Smooth muscle cell (in vitro differentiated cells): ENCODE measurements around the gene THOC2. TPM values are rescaled to one million over a fixed set of nuclear protein-coding genes. Genes with fewer than 3 reads are reported as not detected.
"Not testable (repeated sequence)": the region's sequence is repeated elsewhere in the genome, so short reads cannot be mapped to it uniquely, and the experiment has no call there.

Source experiments
- DNase-seq: peaks from one replicate; lab custom pipeline; 2025; ENCODE audit not compliant: unreplicated experiment; lab: John Stamatoyannopoulos, UW
- H2AFZ ChIP-seq: fragments of 200-600 bp; sonication (generic); 2 replicates; pipeline ENCODE4 v1.6.0; 2016; ENCODE audit warnings: antibody characterized with exemption, low read depth, mild to moderate bottlenecking
- H3F3A ChIP-seq: fragments of 200-600 bp; sonication (generic); 2 replicates; pipeline ENCODE4 v1.6.0; 2017; ENCODE audit warnings: antibody characterized with exemption, low read depth
- H3K27ac ChIP-seq: fragments of 200-600 bp; sonication (generic); 2 replicates; pipeline ENCODE4 v1.5.1; 2016; ENCODE audit warnings: low read depth, mild to moderate bottlenecking
- H3K27me3 ChIP-seq: fragments of 200-600 bp; sonication (generic); 2 replicates; pipeline ENCODE4 v1.6.1; 2016; ENCODE audit warnings: low read depth, mild to moderate bottlenecking
- H3K36me3 ChIP-seq: fragments of 200-600 bp; sonication (generic); 2 replicates; pipeline ENCODE4 v1.5.1; 2016; ENCODE audit warnings: low read depth
- H3K4me1 ChIP-seq: fragments of 200-600 bp; sonication (generic); 2 replicates; pipeline ENCODE4 v1.5.1; 2016; ENCODE audit warnings: low read depth
- H3K4me2 ChIP-seq: fragments of 200-600 bp; sonication (generic); 2 replicates; pipeline ENCODE4 v1.6.0; 2016; ENCODE audit warnings: mild to moderate bottlenecking
- H3K4me3 ChIP-seq: fragments of 200-600 bp; sonication (generic); 2 replicates; pipeline ENCODE4 v1.5.1; 2016; ENCODE audit warnings: mild to moderate bottlenecking
- H3K79me2 ChIP-seq: fragments of 200-600 bp; sonication (generic); 2 replicates; pipeline ENCODE4 v1.6.0; 2016; ENCODE audit warnings: low read depth, mild to moderate bottlenecking
- H3K9ac ChIP-seq: fragments of 200-600 bp; sonication (generic); 2 replicates; pipeline ENCODE4 v1.6.0; 2016; ENCODE audit warnings: low read depth
- H3K9me3 ChIP-seq: fragments of 200-600 bp; sonication (generic); replicated peaks from 2 replicates; pipeline ENCODE4 v1.5.1; 2016; ENCODE audit warnings: low read depth
- H4K20me1 ChIP-seq: fragments of 200-600 bp; sonication (generic); 2 replicates; pipeline ENCODE4 v1.6.0; 2016; ENCODE audit warnings: low read depth
- CTCF ChIP-seq: fragments of 200-600 bp; sonication (generic); IDR thresholded peaks from 2 replicates; pipeline ENCODE4 v1.5.1; 2017; ENCODE audit warnings: borderline replicate concordance, mild to moderate bottlenecking, antibody characterized with exemption; ENCODE audit not compliant: insufficient read depth, poor library complexity, severe bottlenecking
- WGBS: methylation state at CpG from one replicate; pipeline ENCODE4 v1.1.7; 2016; ENCODE audit warnings: low lambda C conversion rate; 5-methylcytosine and 5-hydroxymethylcytosine counted together
- polyA plus RNA-seq: library from polyadenylated mRNA; unstranded; fragments of >200 nt; fragmentation: Nextera tagmentation; extraction: Ambion mirVana; gene quantifications from 2 replicates; pipeline ENCODE4 v1.2.1, GENCODE V29; 2016
- total RNA-seq: library from RNA; depleted of rRNA; stranded (reverse); fragments of >200 nt; gene quantifications from 2 replicates; pipeline ENCODE4 v1.2.3, GENCODE V29; 2014

THOC2 gene
- total and polyA plus RNA-seq, 2 experiments from 2014 or later, result 56.8 to 115 TPM

DNA sequence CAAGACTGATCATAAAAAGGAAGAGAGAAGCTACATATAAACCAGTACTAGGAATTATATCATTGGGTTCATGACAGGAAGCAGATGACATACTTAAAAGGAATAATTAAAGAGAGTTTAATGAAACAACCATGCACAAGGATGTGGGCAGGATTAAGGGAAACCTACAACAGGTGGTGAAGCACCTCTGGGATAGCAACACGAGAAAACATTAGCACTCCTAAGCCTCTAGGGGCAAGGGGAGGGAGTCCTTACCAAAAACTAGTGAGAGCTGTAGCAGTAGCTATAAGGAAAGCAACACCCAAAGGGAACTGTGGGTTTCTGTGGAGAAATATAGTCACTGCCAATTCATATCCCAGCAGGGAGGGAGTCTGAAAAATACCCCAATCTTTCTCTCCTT lies 7.2 kb upstream of the THOC2 start:
- no peak for TF ChIP-seq CTCF
- Histone ChIP-seq H3K4me1 (no peaks in the 10 kb centered on the region), H3K27me3 (no peaks in the 10 kb centered on the region), H3K9ac (no peak overlapping the region), H3K27ac (no peak overlapping the region), H2AFZ (no peak overlapping the region), H3K4me3 (no peak overlapping the region), H3K36me3 (no peaks in the 10 kb centered on the region), H3K79me2 (no peaks in the 10 kb centered on the region), H3F3A (no peaks in the 10 kb centered on the region), H4K20me1 (no peaks in the 10 kb centered on the region), H3K9me3 (no peaks in the 10 kb centered on the region), H3K4me2 (no peak overlapping the region)
- WGBS, result 48% methylated on average over 1 of the region's 1 CpG
- no peak for DNase-seq

DNA sequence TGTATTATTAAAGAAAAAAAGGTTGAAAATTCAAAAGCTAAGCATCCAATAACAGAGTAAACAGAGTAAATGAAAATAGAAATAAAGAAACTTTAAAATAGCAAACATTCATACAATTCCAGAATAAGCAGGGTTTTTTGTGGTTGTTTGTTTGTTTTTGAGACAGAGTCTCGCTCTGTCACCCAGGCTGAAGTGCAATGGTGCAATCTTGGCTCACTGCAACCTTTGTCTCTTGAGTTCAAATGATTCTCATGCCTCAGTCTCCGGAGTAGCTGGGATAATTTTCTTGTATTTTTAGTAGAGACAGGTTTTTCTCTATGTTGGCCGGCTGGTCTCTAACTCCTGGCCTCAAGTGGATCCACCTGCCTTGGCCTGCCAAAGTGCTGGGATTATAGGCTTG lies 6.6 kb upstream of the THOC2 start:
- H3K9me3 ChIP-seq, result no peaks in the 10 kb centered on the region
- H3K4me2 ChIP-seq, result no peak overlapping the region
- no peaks in the 10 kb centered on the region for H3K36me3 ChIP-seq
- no peaks in the 10 kb centered on the region for H3K27me3 ChIP-seq
- H3K27ac ChIP-seq, result no peak overlapping the region
- no peaks in the 10 kb centered on the region for H4K20me1 ChIP-seq
- WGBS, result 73% methylated on average over 3 of the region's 3 CpGs
- no peak overlapping the region for H3K4me3 ChIP-seq
- H2AFZ ChIP-seq, result no peak overlapping the region
- H3F3A ChIP-seq, result no peaks in the 10 kb centered on the region
- no peak for TF ChIP-seq CTCF
- no peak overlapping the region for H3K9ac ChIP-seq
- DNase-seq, result no peak
- no peaks in the 10 kb centered on the region for H3K4me1 ChIP-seq
- no peaks in the 10 kb centered on the region for H3K79me2 ChIP-seq

DNA sequence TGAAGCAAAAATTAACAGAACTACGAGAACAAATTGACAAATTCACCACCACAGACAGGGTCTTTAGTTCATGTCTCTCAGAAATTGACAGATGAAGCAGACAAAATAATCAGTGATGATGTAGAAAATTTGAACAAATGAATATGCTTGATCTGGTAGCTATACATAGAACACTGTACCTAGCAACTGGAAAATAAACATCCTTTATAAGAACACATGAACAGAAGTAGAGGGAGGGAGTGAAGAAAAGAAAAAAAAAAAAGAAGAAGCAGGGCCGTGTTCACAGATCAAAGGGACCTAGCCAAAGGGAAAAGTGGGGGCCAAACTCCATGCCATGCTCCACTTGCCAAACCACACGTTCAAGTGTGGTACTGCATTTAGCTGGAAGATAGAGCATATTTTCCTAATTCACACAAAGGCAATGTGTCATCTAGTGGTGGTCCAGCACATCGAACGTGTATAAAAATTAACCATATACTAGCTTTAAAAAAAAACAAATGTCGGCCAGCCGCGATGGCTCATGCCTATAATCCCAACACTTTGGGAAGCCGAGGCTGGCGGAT lies 5.6 kb upstream of the THOC2 start:
- TF ChIP-seq CTCF, result no peak

GRCh38 chrX:123736333-123736921 lies 3.6 kb upstream of the THOC2 start:
- no peaks in the 10 kb centered on the region for H3F3A ChIP-seq
- no peak overlapping the region for H3K4me3 ChIP-seq
- no peak overlapping the region for H3K4me2 ChIP-seq
- TF ChIP-seq CTCF, result no peak
- H3K9me3 ChIP-seq, result no peaks in the 10 kb centered on the region
- H4K20me1 ChIP-seq, result peaks cover 5% of the 10 kb centered on the region
- peak overlapping the region; percentile 29 for H3K9ac ChIP-seq
- DNase-seq, result no peak
- 12% methylated on average over 2 of the region's 2 CpGs for WGBS
- H3K79me2 ChIP-seq, result peaks cover 3% of the 10 kb centered on the region
- H3K4me1 ChIP-seq, result no peaks in the 10 kb centered on the region
- H3K27me3 ChIP-seq, result no peaks in the 10 kb centered on the region
- no peak overlapping the region for H2AFZ ChIP-seq
- peak overlapping the region; percentile 86 for H3K27ac ChIP-seq
- H3K36me3 ChIP-seq, result no peaks in the 10 kb centered on the region

More for the DNA sequence above, 5.6 kb upstream of the THOC2 start:
- no peaks in the 10 kb centered on the region for H4K20me1 ChIP-seq
- H3F3A ChIP-seq, result no peaks in the 10 kb centered on the region
- WGBS, result 86% methylated on average over 10 of the region's 10 CpGs
- no peak overlapping the region for H3K27ac ChIP-seq
- no peaks in the 10 kb centered on the region for H3K36me3 ChIP-seq
- no peaks in the 10 kb centered on the region for H3K4me1 ChIP-seq
- no peak for DNase-seq
- no peaks in the 10 kb centered on the region for H3K27me3 ChIP-seq
- no peak overlapping the region for H2AFZ ChIP-seq
- no peaks in the 10 kb centered on the region for H3K79me2 ChIP-seq
- no peaks in the 10 kb centered on the region for H3K9me3 ChIP-seq
- H3K4me2 ChIP-seq, result no peak overlapping the region
- H3K9ac ChIP-seq, result no peak overlapping the region
- H3K4me3 ChIP-seq, result no peak overlapping the region

DNA sequence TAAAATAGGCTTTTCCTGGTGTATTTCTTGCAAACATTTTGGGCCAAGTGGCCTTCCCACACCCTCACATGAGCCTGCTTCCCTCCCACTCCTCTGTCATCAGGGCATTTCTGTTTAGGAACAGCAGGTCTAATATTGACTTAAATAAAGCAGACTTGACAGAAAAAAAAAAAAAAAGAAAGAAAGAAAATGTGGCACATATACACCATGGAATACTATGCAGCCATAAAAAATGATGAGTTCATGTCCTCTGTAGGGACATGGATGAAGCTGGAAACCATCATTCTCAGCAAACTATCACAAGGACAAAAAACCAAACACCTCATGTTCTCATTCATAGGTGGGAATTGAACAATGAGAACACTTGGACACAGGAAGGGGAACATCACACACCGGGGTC lies 2.3 kb upstream of the THOC2 start:
- H3K9me3 ChIP-seq, H3F3A ChIP-seq, H3K27ac ChIP-seq, H3K4me1 ChIP-seq, DNase-seq, H3K36me3 ChIP-seq, H3K27me3 ChIP-seq, H3K4me2 ChIP-seq, H3K4me3 ChIP-seq, H3K9ac ChIP-seq, H2AFZ ChIP-seq: not testable (repeated sequence)
- Histone ChIP-seq H4K20me1 (peaks cover 18% of the 10 kb centered on the region), H3K79me2 (peaks cover 16% of the 10 kb centered on the region)
- no CpG with 5 or more reads among the region's 1 CpG for WGBS

- WGBS, result 96% methylated on average over 23 of the region's 43 CpGs
- H4K20me1 ChIP-seq, result peaks cover 26% of the 10 kb centered on the region
- H3K9me3 ChIP-seq, H3K9ac ChIP-seq, H3K4me2 ChIP-seq, H3K4me3 ChIP-seq, H3K27me3 ChIP-seq, H3K27ac ChIP-seq, H3K4me1 ChIP-seq, H3K36me3 ChIP-seq, H2AFZ ChIP-seq, DNase-seq, H3F3A ChIP-seq: not testable (repeated sequence)
- H3K79me2 ChIP-seq, result peaks cover 26% of the 10 kb centered on the region
Observed at GRCh38 chrX:123734079-123734478, 1.2 kb upstream of the THOC2 start.
